Measurements from ENCODE around the gene LHFPL2.

GRCh38 chr5:78642701-78643100 is 5.9 kb downstream of the LHFPL2 start:
- TF ChIP-seq FOXM1 (IDR thresholded peaks at IDR 0.05; ENCODE audit: low read depth), result no peak
- TF ChIP-seq FOXM1 (CRISPR knock-in tag; IDR thresholded peaks at IDR 0.05; ENCODE audit: low read depth), result no peak
- TF ChIP-seq, protein P1, sequence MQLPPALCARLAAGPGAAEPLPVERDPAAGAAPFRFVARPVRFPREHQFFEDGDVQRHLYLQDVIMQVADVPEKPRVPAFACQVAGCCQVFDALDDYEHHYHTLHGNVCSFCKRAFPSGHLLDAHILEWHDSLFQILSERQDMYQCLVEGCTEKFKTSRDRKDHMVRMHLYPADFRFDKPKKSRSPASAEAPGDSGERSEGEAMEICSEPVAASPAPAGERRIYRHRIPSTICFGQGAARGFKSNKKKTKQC (CRISPR knock-in tag; IDR thresholded peaks at IDR 0.05), result no peak
- TF ChIP-seq ZFPM2 (CRISPR knock-in tag; IDR thresholded peaks at IDR 0.05), result no peak
- no peak for TF ChIP-seq KAT8 (IDR thresholded peaks at IDR 0.05; ENCODE audit: low read depth)
- TF ChIP-seq ZBTB49 (CRISPR knock-in tag; IDR thresholded peaks at IDR 0.05; ENCODE audit: borderline replicate concordance), result no peak
- no peak for TF ChIP-seq CBX8 (IDR thresholded peaks at IDR 0.05; ENCODE audit: borderline replicate concordance, extremely low read depth, low read depth, low read length, poor library complexity, severe bottlenecking)
- no peak for TF ChIP-seq NFE2L1 (tag; IDR thresholded peaks at IDR 0.05; ENCODE audit: borderline replicate concordance, low read depth)

All from K562 (cell line).